GM12878 (cell line): Measurements from ENCODE around the gene LAD1. TPM values are rescaled to one million over a fixed set of nuclear protein-coding genes. Genes with fewer than 3 reads are reported as not detected.

Experiments
- ATAC-seq: fragments of 200-7000 bp; cut with Tn5 transposase; 3 replicates; pipeline ENCODE4 v1.9.1; 2020; ENCODE audit warnings: mild to moderate bottlenecking, moderate library complexity
- BruUV-seq: library from RNA; stranded (reverse); fragments of 400-500 nt; replicated peaks from 2 replicates; lab custom pipeline; 2021; lab: Mats Ljungman, UMichigan
- CTCF ChIA-PET: fragments of 300-600 bp; sonication (Branson Sonifier 250); formaldehyde crosslinking; extraction: SDS; loops from one replicate; lab custom pipeline; 2021; ENCODE audit warnings: inconsistent platforms; lab: Yijun Ruan, JAX
- POLR2A ChIA-PET: fragments of 350-600 bp; formaldehyde crosslinking; extraction: SDS; loops from one replicate; lab custom pipeline; 2021; ENCODE audit warnings: inconsistent platforms; lab: Charles Lee
- RAD21 ChIA-PET: fragments of 300-600 bp; sonication (Branson Sonifier 250); formaldehyde crosslinking; loops from one replicate; lab custom pipeline; 2023; ENCODE audit warnings: antibody characterized with exemption; ENCODE audit not compliant: unreplicated experiment; lab: Charles Lee
- SMC1A ChIA-PET: fragments of 300-600 bp; sonication (Branson Sonifier 250); formaldehyde crosslinking; loops from one replicate; lab custom pipeline; 2023; ENCODE audit not compliant: unreplicated experiment, uncharacterized antibody; lab: Charles Lee
- DNase-seq: peaks from one replicate; pipeline ENCODE4 v3.0.0-alpha.2; 2011; ENCODE audit warnings: low read depth, low spot score
- FAIRE-seq: peaks from 3 replicates; lab custom pipeline; 2011; peaks lifted over from hg19 to GRCh38; lab: Jason Lieb, UNC
- H2AFZ ChIP-seq: 2 replicates; pipeline ENCODE4 v1.6.0; 2011; ENCODE audit warnings: low read depth, low read length, control low read depth; ENCODE audit not compliant: control insufficient read depth
- H3K27ac ChIP-seq: 2 replicates; pipeline ENCODE4 v1.5.1; 2011; ENCODE audit warnings: control low read depth; ENCODE audit not compliant: control insufficient read depth, insufficient read depth
- H3K27me3 ChIP-seq, 2 experiments: replicated peaks in 1 of 2; 2 replicates each; pipeline versions ENCODE4 v1.6.0 to v1.6.1; 2011; ENCODE audit warnings: low read length in 1 of 2; ENCODE audit not compliant: control insufficient read depth in 2 of 2, insufficient read depth in 2 of 2
- H3K36me3 ChIP-seq, 2 experiments: 2 replicates each; pipeline ENCODE4 v1.5.1; 2011; ENCODE audit warnings: low read length in 1 of 2; ENCODE audit not compliant: control insufficient read depth in 2 of 2, insufficient read depth in 2 of 2
- H3K4me1 ChIP-seq: 2 replicates; pipeline ENCODE4 v1.6.1; 2011; ENCODE audit warnings: mild to moderate bottlenecking, low read length, moderate library complexity, mixed read lengths; ENCODE audit not compliant: control insufficient read depth, insufficient read depth
- H3K4me2 ChIP-seq: 2 replicates; pipeline ENCODE4 v1.6.0; 2011; ENCODE audit warnings: control low read depth; ENCODE audit not compliant: control insufficient read depth, insufficient read depth
- H3K4me3 ChIP-seq: fragments of 200-600 bp; sonication (generic); 2 replicates; pipeline ENCODE4 v1.5.1; 2016
- H3K79me2 ChIP-seq: 2 replicates; pipeline ENCODE4 v1.6.0; 2011; ENCODE audit warnings: low read length; ENCODE audit not compliant: control insufficient read depth, insufficient read depth
- H3K9ac ChIP-seq: 2 replicates; pipeline ENCODE4 v1.8.0; 2011; ENCODE audit warnings: low read length, control low read depth, mixed read lengths; ENCODE audit not compliant: control insufficient read depth, insufficient read depth
- H3K9me3 ChIP-seq: replicated peaks from 3 replicates; pipeline ENCODE4 v1.5.1; 2011; ENCODE audit warnings: mild to moderate bottlenecking, low read length; ENCODE audit not compliant: control insufficient read depth, insufficient read depth
- H4K20me1 ChIP-seq: 2 replicates; pipeline ENCODE4 v1.6.0; 2011; ENCODE audit not compliant: control insufficient read depth, insufficient read depth
- CBX3 ChIP-seq: fragments of 200-600 bp; sonication (generic); IDR thresholded peaks from 2 replicates; pipeline ENCODE4 v1.6.1; 2016; ENCODE audit warnings: low read depth, borderline replicate concordance
- HDGF ChIP-seq: fragments of 450-650 bp; IDR thresholded peaks from 2 replicates; pipeline ENCODE4 v1.6.1; 2016; ENCODE audit warnings: antibody characterized with exemption
- NR2C2 ChIP-seq: IDR thresholded peaks from 2 replicates; pipeline ENCODE4 v1.6.1; 2011; ENCODE audit warnings: borderline replicate concordance, low read depth; ENCODE audit not compliant: control insufficient read depth, insufficient read length
- SRF ChIP-seq, 2 experiments: IDR thresholded peaks; 2 replicates each; pipeline ENCODE4 v1.6.1; 2011; ENCODE audit warnings: low read depth in 2 of 2, low read length in 2 of 2, mild to moderate bottlenecking in 1 of 2, moderate library complexity in 1 of 2
- TCF3 ChIP-seq: IDR thresholded peaks from 2 replicates; pipeline ENCODE4 v1.6.1; 2012; ENCODE audit warnings: low read depth, mild to moderate bottlenecking, low read length, borderline replicate concordance; ENCODE audit not compliant: insufficient read depth
- TCF7 ChIP-seq: IDR thresholded peaks from 2 replicates; pipeline ENCODE4 v1.6.1; 2014; ENCODE audit warnings: antibody characterized with exemption, borderline replicate concordance
- ZNF384 ChIP-seq: IDR thresholded peaks from 2 replicates; pipeline ENCODE4 v1.6.1; 2012; ENCODE audit warnings: low read depth, mild to moderate bottlenecking, low read length, improper control_type of control experiment, borderline replicate concordance
- WGBS: methylation state at CpG from one replicate; pipeline ENCODE4 v1.1.6; 2016; ENCODE audit warnings: low lambda C conversion rate; ENCODE audit not compliant: insufficient replicate concordance, insufficient coverage; ENCODE audit errors: missing lambda C conversion rate; 5-methylcytosine and 5-hydroxymethylcytosine counted together
- in situ Hi-C: fragments of 300-500 bp; cut with MboI; formaldehyde crosslinking; loops from 9 replicates; pipeline ENCODE4 v1.14.3; 2018; ENCODE audit warnings: mixed read lengths
- intact Hi-C: fragments of 100-400 bp; cut with micrococcal nuclease; formaldehyde crosslinking; loops from one replicate; pipeline ENCODE4 v1.14.2; 2022; ENCODE audit not compliant: unreplicated experiment
- polyA plus RNA-seq, 11 experiments: library from polyadenylated mRNA; depleted of rRNA in 4 of 11; unstranded in 6 of 11; stranded (reverse) in 5 of 11; fragments of >200 nt; fragmentation: Nextera tagmentation in 4 of 11; fragmentation: Illumina TruSeq in 1 of 11; extraction: Ambion mirVana in 4 of 11; extraction: Trizol in 1 of 11; gene quantifications; 1 replicate in 1 of 11; 2 replicates in 10 of 11; pipeline versions ENCODE4 v1.2.1 to v1.2.3, GENCODE V29; 2011 to 2016; ENCODE audit warnings: inconsistent platforms in 2 of 11, missing spikeins in 2 of 11, low read depth in 1 of 11
- total RNA-seq, 4 experiments: library from RNA; depleted of rRNA in 3 of 4; stranded (reverse); fragments of >200 nt in 3 of 4; fragmentation: Illumina TruSeq in 1 of 4; extraction: Trizol in 1 of 4; gene quantifications; 2 replicates each; pipeline versions ENCODE4 v1.2.1 to v1.2.3, GENCODE V29; 2013 to 2021
- TF ChIP-seq, protein P1 (sequence below): fragments of 450-650 bp; formaldehyde crosslinking; IDR thresholded peaks from 2 replicates; pipeline ENCODE4 v1.5.0; 2022; ENCODE audit warnings: mild to moderate bottlenecking, missing genetic modification characterization
- TF ChIP-seq, protein P2 (sequence below): fragments of 450-650 bp; formaldehyde crosslinking; IDR thresholded peaks from 2 replicates; pipeline ENCODE4 v1.4.0; 2022; ENCODE audit warnings: mild to moderate bottlenecking, moderate library complexity
- TF ChIP-seq, protein P3 (sequence below): fragments of 450-650 bp; IDR thresholded peaks from 2 replicates; pipeline ENCODE4 v1.6.1; 2017; ENCODE audit warnings: mild to moderate bottlenecking, moderate library complexity

The LAD1 gene
- total and polyA plus RNA-seq, 10 of the 15 experiments (the other 5 are each of a cell fraction or from before 2014, with no cell fraction given): 0.05 to 0.48 (median 0.32) TPM; not detected in 3

DNA sequence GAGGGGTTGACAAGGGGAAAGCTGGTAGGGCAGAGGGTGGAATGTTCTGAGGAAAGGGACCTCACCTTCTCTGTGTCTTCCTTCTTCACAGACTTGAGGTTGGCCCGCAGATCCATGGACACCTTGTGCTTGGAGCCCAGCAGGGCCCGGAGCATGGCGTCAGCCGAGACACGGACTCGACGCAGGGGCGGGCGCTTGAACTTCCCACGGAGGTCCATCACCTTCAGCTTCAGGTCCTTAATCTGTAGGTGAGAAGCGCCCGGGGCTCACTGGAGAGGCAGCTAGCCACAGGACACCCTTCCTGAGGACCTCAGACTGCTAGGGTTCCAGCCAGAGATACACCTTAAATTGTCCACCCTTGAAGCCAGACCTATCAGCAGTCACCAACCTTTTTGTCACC, 12.2 kb upstream of the LAD1 start:
- ChIA-PET CTCF (interaction anchor here (1.1 to 14.4 kb wide), 8 partner anchors 9 to 101 kb away, joined by 3 to 623 read pairs (median 17); no protein-coding TSS in a partner anchor), RAD21 (interaction anchor here (0.5 to 12.1 kb wide), 3 partner anchors 23 to 100 kb away, joined by 3 to 340 read pairs (median 5); no protein-coding TSS in a partner anchor), SMC1A (interaction anchor here (0.9 to 12.3 kb wide), 4 partner anchors 22 to 101 kb away, joined by 3 to 374 read pairs (median 6); no protein-coding TSS in a partner anchor), POLR2A (interaction anchor here (0.9 to 11.9 kb wide), 2 partner anchors 23 to 36 kb away, joined by 3 to 228 read pairs; no protein-coding TSS in a partner anchor)
- no peak overlapping the region for H2AFZ ChIP-seq
- in situ Hi-C loops: no loop called here
- H3K9me3 ChIP-seq: no peaks in the 10 kb centered on the region
- no peak overlapping the region for H3K27ac ChIP-seq
- no peak overlapping the region for H3K4me2 ChIP-seq
- DNase-seq (no peak), FAIRE-seq (no peak), ATAC-seq (no peak)
- H3K4me1 ChIP-seq: peaks cover 16% of the 10 kb centered on the region
- no peaks in the 10 kb centered on the region for H4K20me1 ChIP-seq
- 66% methylated on average over 12 of the region's 12 CpGs for WGBS
- no peaks in the 10 kb centered on the region for H3K79me2 ChIP-seq
- no TSS peak for BruUV-seq
- no peak overlapping the region for H3K9ac ChIP-seq
- H3K27me3 ChIP-seq: no peaks in the 10 kb centered on the region; a peak in 1 of 4 replicates
- intact Hi-C loops: no loop called here
- no peak overlapping the region for H3K4me3 ChIP-seq
- H3K36me3 ChIP-seq: no peaks in the 10 kb centered on the region
- TF ChIP-seq NR2C2 (no peak), ZNF384 (no peak), TCF3 (no peak), TCF7 (no peak), SRF (IDR thresholded peaks at IDR 0.05; ENCODE audit: low read depth in 2 of 2, low read length in 2 of 2) (no peak), CBX3 (no peak), HDGF (no peak)
- TF ChIP-seq, protein P1, sequence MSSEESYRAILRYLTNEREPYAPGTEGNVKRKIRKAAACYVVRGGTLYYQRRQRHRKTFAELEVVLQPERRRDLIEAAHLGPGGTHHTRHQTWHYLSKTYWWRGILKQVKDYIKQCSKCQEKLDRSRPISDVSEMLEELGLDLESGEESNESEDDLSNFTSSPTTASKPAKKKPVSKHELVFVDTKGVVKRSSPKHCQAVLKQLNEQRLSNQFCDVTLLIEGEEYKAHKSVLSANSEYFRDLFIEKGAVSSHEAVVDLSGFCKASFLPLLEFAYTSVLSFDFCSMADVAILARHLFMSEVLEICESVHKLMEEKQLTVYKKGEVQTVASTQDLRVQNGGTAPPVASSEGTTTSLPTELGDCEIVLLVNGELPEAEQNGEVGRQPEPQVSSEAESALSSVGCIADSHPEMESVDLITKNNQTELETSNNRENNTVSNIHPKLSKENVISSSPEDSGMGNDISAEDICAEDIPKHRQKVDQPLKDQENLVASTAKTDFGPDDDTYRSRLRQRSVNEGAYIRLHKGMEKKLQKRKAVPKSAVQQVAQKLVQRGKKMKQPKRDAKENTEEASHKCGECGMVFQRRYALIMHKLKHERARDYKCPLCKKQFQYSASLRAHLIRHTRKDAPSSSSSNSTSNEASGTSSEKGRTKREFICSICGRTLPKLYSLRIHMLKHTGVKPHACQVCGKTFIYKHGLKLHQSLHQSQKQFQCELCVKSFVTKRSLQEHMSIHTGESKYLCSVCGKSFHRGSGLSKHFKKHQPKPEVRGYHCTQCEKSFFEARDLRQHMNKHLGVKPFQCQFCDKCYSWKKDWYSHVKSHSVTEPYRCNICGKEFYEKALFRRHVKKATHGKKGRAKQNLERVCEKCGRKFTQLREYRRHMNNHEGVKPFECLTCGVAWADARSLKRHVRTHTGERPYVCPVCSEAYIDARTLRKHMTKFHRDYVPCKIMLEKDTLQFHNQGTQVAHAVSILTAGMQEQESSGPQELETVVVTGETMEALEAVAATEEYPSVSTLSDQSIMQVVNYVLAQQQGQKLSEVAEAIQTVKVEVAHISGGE: no peak
- TF ChIP-seq, protein P2, sequence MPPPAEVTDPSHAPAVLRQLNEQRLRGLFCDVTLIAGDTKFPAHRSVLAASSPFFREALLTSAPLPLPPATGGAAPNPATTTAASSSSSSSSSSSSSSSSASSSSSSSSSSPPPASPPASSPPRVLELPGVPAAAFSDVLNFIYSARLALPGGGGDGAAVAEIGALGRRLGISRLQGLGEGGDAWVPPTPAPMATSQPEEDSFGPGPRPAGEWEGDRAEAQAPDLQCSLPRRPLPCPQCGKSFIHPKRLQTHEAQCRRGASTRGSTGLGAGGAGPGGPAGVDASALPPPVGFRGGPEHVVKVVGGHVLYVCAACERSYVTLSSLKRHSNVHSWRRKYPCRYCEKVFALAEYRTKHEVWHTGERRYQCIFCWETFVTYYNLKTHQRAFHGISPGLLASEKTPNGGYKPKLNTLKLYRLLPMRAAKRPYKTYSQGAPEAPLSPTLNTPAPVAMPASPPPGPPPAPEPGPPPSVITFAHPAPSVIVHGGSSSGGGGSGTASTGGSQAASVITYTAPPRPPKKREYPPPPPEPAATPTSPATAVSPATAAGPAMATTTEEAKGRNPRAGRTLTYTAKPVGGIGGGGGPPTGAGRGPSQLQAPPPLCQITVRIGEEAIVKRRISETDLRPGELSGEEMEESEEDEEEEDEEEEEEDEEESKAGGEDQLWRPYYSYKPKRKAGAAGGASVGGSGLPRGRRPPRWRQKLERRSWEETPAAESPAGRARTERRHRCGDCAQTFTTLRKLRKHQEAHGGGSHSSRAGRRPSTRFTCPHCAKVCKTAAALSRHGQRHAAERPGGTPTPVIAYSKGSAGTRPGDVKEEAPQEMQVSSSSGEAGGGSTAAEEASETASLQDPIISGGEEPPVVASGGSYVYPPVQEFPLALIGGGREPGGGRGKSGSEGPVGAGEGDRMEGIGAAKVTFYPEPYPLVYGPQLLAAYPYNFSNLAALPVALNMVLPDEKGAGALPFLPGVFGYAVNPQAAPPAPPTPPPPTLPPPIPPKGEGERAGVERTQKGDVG (CRISPR knock-in tag): no peak
- TF ChIP-seq, protein P3, sequence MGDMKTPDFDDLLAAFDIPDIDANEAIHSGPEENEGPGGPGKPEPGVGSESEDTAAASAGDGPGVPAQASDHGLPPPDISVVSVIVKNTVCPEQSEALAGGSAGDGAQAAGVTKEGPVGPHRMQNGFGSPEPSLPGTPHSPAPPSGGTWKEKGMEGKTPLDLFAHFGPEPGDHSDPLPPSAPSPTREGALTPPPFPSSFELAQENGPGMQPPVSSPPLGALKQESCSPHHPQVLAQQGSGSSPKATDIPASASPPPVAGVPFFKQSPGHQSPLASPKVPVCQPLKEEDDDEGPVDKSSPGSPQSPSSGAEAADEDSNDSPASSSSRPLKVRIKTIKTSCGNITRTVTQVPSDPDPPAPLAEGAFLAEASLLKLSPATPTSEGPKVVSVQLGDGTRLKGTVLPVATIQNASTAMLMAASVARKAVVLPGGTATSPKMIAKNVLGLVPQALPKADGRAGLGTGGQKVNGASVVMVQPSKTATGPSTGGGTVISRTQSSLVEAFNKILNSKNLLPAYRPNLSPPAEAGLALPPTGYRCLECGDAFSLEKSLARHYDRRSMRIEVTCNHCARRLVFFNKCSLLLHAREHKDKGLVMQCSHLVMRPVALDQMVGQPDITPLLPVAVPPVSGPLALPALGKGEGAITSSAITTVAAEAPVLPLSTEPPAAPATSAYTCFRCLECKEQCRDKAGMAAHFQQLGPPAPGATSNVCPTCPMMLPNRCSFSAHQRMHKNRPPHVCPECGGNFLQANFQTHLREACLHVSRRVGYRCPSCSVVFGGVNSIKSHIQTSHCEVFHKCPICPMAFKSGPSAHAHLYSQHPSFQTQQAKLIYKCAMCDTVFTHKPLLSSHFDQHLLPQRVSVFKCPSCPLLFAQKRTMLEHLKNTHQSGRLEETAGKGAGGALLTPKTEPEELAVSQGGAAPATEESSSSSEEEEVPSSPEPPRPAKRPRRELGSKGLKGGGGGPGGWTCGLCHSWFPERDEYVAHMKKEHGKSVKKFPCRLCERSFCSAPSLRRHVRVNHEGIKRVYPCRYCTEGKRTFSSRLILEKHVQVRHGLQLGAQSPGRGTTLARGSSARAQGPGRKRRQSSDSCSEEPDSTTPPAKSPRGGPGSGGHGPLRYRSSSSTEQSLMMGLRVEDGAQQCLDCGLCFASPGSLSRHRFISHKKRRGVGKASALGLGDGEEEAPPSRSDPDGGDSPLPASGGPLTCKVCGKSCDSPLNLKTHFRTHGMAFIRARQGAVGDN: no peak
